Activated gamma-delta T cell treated with Interleukin-2 at 50 U/mL for 16 hours (primary cell): ENCODE data around the gene ENTPD8.
A peak's percentile ranks its signal among the peaks of the same experiment; 100 is the strongest.

Experiments used
- DNase-seq: peaks from one replicate; pipeline ENCODE4 v3.0.0-alpha.2; 2020

Gene ENTPD8

DNA sequence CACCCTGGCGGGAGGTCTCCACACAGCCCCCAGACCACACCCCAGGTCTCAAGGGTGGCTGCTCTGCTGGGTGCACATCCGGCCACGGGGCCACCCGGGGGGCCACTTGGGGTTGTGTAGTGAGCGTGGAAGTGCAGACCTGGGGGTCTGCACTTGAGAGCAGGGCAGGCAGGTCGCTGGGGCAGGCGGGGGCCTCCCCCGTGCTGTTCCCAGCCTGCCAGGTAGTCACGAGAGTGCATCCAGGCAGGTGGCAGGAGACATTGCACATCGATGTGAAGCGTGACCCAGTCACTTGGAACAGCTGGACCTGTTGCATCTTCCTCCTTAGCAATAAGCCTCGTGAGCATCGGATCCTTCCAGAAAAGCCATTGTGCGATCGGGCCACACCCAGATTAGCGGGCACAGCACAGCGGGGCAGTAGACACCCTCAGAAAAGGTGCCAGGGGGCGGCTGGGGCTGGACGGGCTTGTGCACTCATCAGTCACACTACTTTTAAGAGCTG, 4.8 kb upstream of the ENTPD8 start:
- DNase-seq = no peak

DNA sequence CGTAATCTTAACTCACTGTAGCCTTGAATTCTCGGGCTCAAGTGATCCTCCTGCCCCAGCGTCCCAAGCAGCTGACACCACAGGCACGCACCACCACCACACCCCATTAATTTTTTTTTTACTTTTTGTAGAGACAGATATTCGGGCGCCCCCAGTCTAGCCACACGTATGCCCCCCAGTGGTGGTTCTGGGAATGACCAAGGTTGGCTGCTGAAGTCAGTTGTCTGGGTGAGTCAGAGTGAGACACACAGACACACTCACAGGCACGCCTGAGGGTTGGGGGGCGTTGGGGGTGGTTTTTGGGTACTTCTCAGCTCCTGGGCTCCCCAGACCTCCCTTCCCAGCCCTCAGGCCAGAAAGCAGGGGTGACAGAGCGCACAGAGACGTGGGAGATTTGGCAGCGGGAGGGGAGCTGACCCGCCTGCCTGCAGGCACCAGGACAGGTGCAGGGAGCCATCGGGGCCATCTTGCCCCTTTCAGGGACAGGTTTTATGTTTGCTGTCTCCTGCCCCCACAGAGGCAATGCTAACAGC, 4.2 kb upstream of the ENTPD8 start:
- peak; percentile 84 for DNase-seq

DNA sequence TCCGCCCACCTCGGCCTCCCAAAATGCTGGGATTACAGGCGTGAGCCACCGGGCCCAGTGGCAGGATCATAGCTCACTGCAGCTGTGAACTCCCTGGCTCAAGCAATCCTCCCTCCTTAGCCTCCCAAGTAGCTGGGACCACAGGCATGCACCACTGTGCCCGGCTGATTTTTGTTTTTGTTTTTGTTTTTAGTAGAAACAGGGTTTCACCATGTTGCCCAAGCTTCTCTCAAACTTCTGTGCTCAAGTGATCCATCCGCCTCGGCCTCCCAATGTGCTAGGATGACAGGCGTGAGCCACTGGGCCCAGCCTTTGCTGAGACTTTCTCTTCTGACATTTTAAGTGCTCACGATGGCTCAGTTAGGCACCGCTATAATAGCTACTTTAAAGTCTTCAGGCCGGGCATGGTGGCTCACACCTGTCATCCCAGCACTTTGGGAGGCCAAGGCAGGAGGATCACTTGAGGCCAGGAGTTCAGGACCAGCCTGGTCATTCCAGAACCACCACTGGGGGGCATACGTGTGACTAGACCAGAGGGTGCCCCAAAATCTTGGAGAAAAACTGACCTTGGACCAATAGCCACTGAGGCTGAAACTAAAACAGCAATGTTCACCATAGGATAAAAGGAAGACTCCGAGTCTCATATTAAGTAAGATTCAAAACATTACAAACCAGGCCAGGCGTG, 3.1 kb upstream of the ENTPD8 start:
- no peak for DNase-seq

DNA sequence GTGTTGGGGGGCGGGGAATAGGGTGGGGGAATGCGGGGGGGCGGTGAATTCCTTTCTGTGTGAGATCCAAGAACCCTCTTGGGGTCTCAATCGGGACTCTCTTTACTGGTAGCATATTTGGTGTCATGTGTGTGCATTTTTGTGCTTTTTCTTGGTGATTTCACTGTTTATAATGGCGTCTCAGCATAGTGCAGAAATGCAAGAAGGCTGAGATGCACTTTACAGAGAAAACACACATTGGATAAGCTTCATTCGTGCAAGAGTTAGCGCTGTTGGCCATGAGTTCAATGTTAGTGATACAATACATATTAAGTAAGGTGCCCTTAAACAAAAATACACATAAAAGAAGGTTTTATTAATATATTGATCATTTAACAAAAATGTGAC, 771 bp upstream of the ENTPD8 start:
- DNase-seq = no peak

DNA sequence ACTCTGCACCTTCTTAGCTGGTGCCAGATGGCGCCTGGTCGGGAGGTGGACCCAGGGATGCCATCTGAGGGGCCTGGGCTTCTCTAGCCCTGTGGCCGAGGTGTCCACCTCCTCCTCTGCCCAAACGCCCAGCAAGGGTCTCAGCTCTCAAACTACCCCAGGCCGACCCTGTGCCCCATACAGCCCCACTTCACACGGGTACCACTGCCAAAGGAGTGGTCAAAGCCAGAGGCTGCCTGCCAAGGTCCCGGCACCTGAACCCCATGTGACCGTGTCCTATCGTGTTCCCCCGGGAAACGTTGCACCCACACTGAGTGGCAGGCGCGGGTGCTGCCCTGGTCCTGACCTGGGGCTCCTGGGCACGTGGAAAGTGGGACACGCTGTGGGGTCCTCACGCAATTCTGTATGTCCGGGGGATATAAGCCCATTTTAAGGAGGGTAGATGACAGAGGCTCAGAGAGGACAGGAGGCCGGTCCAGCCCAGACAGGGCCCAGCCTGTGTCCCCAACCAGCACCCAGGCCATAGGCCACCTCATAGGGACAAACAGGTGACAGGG, 1.9 kb downstream of the ENTPD8 start:
- no peak for DNase-seq

DNA sequence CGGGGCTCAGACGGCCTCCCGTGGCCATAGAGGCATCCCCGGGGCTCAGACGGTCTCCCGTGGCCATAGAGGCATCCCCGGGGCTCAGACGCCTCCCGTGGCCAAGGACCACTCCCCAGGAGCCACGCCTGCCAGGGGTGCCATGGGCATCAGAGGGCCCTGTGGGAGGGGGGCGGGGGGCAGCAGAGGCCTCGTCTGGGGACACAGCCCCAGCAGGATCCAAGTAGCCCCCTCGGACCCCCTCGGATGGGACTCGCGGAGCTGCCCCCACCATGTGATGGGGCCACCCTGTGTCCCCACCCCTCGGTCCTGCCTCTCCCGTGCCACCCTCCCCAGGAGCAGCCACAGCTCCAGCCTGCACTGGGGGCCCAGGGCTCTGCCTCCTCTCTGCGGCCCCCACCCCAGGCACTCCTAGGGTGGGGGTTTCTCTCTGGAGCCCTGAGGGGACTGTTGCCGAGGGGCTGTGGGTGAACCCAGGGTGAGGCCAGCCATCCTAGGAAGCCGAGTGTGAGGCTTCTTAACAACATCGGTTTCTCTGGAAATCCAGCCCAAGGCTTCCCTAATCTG, 2.5 kb downstream of the ENTPD8 start:
- DNase-seq = no peak

DNA sequence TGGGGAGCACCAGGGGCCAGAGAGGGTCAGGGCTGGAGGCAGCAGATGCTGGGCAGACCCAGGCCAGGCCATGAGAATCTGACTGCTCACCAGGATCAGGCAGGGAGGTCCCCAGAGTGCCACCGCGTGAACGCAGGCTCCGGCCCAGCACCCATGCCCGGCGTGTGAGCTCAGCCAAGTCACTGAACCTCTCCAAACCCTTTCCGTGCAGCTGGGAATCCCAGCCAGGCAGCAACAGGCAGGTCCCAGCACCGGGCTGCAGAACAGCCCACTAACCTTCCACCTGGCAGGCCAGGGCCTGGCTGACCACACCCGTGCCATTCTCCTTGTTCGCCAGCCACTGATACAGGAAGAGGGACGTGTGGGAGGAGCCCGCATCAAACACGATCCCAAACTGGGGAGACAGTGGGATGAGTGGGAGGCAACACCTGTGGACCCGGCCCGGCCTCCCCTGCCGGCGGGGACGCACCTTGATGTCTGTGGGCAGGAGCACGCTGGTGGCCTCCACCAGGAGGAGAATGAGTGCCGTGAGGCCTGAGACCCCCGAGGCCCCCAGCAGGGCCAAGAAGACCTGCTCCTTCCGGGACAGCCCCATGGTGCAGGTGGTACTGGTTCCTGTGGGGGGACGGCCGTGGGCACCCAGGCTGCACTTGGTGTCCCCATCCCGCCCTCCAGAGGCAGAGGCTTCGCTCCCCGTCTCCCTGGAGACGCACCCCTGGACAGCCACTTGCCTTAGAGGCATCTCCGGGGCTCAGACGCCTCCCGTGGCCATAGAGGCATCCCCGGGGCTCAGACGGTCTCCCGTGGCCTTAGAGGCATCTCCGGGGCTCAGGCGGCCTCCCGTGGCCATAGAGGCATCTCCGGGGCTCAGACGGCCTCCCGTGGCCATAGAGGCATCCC, 3.2 kb downstream of the ENTPD8 start:
- no peak for DNase-seq

DNA sequence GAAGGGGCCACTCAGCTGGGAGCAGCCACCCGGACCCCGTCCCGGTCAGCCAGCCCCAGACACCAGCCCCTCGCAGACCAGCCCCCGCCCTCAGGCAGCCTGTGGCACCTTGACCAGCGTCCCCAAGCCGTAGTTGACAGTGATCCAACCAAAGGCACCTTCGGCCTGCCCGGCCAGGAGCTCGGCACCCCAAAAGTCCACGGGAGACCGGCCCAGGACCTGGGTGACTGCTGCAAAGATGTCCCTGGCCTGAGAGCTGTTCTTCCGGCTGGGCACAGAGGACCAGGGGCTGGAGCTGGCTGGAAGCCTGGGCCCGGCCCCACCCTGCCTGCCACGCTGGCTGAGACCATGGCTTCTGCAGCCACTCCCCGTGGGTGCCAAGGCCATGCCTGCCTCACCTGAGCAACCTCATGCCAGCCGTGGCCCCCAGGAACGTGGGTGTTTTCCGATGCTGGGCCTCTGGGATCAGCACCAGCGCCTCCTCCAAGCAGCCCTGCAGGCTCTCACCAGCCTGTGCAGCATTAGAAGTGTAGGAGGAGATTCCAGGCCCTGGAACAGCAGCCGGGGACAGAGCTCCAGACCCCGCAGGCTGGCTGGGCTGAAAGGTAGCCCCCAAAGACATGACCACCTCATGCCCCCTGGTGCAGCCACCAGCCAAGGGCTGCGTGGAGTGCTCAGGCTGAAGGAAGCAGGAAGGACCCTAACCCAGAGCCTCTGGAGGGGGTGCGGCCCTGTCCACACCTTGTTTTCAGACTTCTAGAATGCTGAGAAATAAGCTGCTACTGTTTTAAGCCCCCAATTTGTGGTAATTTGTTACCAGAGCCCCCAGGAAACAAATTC, 4.2 kb downstream of the ENTPD8 start:
- DNase-seq = no peak

DNA sequence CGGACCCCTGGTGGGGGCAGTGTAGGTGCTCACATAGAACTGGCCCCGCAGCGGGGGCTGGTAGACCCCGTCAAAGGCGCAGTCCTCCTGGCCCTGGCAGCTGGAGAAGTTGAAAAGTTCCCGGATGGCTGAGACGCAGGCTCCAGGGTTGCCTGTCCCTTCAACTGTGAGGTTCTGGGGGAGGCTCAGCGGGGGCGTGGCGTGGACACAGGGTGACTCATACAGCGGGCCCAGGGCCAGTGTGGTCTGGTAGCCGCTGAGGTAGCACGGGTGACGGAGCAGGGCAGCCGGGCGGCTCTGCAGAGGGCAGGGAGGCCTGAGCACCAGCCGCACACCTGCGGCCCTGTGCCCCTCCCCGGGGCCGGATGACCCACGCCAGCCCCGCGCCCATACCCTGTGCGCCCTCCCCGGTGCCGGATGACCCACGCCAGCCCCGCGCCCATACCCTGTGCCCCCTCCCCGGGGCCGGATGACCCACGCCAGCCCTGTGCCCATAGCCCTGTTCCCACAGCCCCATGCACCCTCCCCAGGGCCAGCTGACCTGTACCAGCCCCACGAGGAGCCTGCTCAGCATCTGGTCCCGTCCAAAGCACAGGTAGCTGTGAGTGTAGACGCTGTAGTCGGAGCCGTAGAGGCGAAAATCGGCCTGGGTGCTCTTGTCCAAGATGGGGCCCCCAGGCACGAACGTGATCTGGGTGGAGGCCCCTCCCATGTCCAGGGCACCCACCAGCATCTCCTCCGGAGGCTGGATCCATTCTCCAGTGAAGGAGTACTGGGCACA, 5.0 kb downstream of the ENTPD8 start:
- DNase-seq = no peak

DNA sequence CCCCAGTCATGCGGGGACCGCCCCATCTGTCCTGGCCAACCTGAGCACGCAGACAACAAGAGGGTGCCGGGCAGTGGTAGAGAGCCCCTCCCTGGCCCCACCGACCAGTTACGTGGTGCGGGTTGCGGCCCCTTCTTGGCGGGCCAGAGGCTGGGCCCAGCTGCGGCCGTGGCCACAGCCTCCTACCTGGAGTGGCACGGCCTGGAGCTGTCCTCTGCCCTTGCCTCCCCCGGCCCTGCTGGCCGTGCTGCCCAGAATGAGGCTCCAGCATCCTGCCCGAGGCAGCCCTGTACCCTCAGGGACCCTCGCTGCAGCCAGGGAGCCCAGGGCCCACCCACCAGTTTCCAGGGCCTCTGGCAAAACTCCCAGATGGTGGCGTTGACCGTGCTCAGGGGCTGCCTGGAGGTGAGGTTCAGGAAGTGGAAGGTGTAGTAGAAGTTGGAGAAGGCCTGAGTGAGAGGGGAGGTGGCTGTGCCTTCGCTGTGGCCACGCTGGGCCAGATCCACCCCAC, 5.7 kb downstream of the ENTPD8 start:
- DNase-seq = no peak

DNA sequence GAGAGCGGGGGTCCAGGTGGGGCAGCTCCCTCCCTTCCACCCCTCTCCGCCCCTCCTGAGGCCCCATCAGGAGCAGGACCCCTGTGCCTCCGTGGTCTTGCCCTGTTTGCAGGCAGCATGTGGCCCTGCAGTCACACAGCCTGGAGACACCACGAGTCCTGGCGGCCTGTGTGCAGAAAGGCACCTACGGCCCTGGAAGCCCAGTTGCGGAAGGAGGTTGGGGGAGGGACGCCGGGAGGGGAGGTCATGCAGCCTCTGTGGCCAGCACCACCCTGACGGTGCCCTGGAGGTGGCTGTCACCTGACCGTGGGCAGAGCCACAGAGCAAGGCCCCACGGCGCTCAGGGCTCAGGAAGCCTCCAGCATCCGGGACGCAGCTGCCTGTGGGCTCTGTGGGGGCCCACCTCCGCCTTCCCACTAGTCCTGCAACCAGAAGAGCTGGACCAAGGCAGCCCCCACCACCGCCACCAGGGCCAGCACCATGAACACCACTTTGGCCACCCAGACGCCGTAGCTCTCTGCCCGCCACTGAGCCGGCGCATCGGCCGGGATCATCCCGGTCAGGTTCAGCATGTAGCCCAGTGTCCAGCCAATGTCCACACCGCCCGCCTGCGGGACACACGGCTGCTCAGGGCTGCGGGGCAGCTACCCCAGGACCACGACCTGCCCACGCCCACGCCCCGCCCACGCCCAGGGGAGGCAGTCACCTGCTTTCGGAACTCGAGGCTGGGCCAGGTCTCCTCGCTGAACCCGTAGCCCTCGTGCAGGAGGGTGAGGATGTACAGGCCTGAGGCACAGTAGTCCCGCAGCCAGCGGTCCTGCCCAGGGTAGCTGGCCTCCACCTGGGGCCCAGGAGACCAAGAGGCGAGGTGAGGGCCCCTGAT, 6.4 kb downstream of the ENTPD8 start:
- DNase-seq = no peak

DNA sequence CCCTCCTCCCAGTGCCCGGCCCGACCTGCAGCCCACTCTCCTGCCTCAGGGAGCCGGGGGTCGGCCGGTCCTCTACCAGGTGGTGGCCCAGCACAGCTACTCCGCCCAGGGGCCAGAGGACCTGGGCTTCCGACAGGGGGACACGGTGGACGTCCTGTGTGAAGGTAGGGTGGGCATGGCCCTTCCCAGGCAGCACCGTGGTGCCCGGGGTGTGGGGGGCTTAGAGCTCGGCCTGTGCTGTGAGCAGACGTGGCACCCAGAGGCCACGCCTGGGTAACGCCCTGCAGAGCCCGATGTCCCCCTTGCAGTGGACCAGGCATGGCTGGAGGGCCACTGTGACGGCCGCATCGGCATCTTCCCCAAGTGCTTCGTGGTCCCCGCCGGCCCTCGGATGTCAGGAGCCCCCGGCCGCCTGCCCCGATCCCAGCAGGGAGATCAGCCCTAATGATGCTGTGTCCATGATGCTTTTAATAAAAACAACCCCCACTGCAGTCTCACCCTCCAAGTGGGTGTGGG, 7.2 kb downstream of the ENTPD8 start:
- no peak for DNase-seq

DNA sequence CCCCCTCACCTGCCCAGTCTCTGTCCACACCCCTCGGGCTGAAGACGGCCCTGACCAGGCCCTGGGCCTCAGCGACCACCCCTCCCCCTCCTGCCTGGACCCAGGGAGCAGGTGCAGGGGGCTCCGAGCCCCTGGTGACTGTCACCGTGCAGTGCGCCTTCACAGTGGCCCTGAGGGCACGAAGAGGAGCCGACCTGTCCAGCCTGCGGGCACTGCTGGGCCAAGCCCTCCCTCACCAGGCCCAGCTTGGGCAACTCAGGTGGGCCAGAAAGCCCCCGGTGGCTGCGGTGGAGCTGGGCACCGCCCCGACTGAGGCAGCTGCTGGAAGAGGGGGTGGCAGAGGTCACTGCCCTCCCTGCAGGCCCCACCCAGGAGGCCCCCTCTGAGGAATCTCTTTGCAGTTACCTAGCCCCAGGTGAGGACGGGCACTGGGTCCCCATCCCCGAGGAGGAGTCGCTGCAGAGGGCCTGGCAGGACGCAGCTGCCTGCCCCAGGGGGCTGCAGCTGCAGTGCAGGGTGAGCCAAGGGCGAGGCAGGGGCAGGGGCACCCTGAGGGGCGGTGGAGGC, 7.7 kb downstream of the ENTPD8 start:
- DNase-seq = no peak

DNA sequence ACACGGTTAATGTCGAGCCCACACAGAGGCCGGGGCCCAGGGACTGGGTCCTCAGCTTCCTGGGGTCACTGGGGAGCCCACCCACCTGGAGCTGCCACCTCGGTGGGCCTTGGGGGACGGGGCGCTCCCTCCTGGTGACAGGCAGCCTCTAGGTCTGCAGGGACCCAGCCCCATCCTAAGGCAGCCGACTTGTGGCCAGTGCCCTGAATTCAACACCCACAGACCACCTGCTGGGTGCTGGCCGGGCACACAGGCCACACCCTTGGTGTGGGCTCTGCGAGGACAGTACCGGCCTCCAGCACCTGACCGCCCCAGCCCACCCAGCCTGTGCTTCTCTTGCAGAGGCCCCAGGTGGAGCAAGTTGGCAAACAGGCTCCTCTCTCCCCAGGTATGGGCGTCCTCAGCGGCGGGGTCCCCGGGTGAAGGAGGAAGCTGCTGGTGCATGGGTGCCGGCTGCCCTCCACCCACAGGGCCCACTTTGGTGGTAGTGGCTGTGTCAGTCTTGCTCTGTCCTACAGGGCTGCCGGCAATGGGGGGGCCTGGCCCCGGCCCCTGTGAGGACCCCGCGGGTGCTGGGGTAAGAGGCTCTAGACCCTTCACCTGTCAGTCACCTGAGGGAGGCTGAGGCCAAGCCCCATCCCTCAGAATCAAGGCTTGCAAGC, 8.3 kb downstream of the ENTPD8 start:
- no peak for DNase-seq

DNA sequence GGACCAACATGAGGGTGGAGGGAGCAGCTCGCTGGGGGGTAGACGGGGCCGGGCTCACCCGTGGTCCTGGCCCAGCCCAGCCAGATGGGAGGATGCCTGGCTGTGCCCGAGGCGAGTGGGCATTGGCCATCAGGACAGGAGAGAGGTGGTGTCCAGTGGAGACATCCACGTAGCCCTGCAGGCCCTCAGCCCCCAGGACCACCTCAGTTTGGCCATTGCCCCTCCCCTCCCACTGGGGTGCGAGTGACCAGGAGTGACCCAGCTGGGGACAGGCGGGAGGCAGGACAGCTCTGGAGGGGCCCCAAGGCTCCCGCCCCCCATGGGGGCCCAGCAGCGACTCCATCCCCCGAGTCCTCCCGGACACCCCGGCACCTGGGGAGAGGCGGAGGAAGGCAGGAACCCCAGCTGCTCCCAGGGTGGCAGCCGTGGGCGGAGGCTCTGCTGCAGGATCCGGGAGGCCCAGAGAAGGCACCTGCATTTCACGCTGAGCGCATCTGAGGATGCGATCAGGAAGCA, 9.7 kb downstream of the ENTPD8 start:
- DNase-seq = no peak

DNA sequence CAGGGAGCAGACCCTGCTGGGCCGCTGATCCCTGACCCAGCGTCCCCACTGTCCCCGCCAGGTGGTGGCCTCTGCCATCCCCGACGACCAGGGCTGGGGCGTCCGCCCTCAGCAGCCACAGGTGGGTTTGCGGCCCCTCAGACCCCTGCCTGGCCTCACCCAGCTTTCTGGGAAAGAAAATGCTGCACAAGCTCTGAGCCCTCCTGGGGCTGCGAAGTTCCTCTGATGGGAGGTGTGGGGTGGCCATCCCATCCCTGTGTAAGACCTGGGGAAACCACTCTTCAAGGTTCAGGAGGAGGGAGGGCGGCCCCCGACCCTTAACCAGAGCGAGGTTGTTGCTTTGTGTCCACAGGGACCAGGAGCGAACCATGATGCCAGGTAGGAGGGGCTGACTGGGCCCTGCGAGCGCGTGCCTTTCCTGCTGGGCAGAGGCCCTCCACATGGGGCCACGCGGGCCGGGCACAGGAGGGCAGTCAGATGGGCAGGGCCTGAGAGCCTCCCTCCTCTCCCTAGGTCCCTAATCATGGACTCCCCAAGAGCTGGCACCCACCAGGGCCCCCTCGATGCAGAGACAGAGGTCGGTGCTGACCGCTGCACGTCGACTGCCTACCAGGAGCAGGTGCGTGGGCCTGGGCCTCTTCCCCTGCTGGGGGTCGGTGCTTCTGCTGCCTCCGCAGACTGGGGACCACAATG, 10.3 kb downstream of the ENTPD8 start:
- DNase-seq = no peak

DNA sequence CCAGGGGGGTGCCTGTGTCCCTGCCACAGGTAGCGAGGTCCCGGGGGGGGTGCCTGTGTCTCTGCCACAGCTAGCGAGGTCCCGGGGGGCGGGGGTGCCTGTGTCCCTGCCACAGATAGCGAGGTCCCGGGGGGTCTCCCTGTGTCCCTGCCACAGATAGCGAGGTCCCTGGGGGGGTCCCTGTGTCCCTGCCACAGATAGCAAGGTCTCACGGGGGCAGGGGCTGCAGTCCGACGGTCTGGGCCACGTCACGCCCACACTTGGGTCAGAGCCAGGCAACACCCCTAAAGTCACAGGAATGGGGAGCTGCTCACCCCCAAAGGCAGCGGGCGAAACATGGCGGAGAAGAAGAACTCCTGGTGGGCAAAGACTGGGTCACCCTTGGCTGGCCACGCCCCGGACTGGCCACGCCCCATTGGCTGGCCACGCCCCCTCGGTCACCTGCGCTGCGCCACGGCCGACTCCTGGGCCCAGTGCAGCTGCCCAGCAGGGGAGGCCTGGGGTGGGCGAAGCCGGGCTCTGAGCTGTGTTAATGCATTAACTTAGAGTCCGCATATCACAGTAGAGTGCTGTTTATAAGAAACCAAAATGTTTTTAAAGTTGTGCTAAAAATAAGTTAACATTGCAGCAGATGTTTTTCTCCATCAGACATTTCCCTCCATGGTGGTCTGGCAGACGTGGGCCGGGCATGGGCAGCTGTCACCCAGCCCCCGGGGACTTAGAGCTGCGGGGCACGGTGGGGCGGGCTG, 11.0 kb downstream of the ENTPD8 start:
- DNase-seq = no peak

DNA sequence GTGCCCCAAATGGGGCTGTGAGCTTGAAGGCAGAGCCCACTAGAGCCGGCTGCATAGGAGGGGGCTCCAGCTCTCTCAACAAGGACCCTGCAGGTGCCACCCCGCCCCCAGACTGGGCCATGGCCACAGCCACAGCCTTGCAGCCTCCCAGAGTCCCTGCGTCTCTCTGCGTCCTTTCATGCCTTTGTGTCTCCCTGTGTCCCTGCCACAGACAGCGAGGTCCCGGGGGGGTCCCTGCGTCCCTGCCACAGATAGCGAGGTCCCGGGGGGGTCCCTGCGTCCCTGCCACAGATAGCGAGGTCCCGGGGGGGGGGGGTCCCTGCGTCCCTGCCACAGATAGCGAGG, 11.6 kb downstream of the ENTPD8 start:
- DNase-seq = no peak
